ENCODE results near the gene WDFY3. TPM values are rescaled to one million over a fixed set of nuclear protein-coding genes. Genes with fewer than 3 reads are reported as not detected.

Gene WDFY3, protein sequence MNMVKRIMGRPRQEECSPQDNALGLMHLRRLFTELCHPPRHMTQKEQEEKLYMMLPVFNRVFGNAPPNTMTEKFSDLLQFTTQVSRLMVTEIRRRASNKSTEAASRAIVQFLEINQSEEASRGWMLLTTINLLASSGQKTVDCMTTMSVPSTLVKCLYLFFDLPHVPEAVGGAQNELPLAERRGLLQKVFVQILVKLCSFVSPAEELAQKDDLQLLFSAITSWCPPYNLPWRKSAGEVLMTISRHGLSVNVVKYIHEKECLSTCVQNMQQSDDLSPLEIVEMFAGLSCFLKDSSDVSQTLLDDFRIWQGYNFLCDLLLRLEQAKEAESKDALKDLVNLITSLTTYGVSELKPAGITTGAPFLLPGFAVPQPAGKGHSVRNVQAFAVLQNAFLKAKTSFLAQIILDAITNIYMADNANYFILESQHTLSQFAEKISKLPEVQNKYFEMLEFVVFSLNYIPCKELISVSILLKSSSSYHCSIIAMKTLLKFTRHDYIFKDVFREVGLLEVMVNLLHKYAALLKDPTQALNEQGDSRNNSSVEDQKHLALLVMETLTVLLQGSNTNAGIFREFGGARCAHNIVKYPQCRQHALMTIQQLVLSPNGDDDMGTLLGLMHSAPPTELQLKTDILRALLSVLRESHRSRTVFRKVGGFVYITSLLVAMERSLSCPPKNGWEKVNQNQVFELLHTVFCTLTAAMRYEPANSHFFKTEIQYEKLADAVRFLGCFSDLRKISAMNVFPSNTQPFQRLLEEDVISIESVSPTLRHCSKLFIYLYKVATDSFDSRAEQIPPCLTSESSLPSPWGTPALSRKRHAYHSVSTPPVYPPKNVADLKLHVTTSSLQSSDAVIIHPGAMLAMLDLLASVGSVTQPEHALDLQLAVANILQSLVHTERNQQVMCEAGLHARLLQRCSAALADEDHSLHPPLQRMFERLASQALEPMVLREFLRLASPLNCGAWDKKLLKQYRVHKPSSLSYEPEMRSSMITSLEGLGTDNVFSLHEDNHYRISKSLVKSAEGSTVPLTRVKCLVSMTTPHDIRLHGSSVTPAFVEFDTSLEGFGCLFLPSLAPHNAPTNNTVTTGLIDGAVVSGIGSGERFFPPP (N-terminal part only)
- 85.3 and 104 TPM in 2 replicates for total RNA-seq

DNA sequence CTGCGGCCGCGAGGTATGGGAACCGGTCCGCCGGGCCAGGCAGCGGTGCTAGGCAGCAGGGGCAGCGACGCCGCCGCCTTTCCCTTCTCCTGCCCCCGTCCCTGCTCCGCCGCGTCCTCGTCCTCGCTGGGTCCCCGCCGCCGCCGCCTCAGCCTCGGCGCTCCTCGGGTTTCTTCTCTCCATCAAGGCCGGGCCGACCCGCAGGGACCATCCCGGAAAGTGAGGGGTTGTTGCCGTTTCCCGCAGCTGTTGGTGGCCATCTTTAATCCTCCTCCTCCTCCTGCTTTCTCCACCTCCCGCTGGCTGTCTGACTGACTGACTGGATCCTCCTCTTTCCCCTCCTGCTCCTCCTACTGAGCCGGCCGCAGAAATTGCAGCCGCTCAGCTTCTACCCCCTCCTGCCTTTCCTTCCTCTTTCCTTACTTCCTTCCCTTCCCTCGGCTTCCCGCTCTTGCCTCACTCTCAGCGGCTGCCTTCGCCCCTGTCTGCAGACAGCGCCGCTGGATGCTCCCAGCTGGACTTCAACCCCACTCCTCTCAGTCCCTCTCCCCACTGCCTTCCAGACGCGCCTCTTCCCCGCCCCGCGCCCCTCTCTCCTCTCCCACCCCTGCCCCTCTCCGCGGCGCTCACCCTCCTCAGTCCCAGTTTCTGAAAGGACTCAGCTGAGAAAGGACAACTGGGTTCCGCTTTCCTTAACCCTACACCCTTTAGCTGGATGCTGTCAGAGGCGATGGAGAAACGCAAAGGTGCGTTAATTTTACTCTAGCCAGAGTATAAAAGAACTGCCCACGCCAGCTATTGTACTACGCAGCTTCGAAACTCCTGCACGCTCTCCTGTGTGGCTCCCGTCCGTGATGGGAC lies at the start of gene WDFY3:
Gene WDFY3, minus strand, starts transcription at position 309 of the 861 bp plus-strand sequence. CDS start 106,099 bp downstream, outside the sequence.
- DNase-seq (ENCODE audit: extremely low read depth, low read depth, low spot score), result no peak

DNA sequence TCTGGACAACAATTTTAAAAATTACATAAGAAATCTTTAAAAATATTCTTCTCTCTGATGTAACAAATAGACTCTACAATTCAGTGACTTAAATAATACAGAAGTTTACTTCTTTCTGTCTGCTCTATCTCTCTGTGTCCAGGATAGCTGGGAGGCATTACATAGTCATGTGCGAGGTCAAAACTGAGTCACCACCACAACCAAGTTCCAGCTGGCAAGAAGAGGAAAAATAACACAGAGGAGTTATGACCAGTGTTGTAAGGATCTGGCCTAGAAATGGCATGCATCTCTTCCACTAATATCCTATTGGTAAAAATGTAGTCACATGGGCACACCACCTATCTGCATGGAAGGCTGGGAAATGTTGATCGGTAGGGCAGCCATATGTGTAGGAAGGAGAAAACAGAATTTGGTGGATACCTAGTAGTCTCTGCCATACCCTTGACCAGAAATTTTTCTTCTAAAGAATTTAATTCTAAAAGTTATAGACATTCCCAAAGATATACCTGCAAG lies 39.4 kb upstream of the WDFY3 start:
- DNase-seq (ENCODE audit: extremely low read depth, low read depth, low spot score), result no peak

DNA sequence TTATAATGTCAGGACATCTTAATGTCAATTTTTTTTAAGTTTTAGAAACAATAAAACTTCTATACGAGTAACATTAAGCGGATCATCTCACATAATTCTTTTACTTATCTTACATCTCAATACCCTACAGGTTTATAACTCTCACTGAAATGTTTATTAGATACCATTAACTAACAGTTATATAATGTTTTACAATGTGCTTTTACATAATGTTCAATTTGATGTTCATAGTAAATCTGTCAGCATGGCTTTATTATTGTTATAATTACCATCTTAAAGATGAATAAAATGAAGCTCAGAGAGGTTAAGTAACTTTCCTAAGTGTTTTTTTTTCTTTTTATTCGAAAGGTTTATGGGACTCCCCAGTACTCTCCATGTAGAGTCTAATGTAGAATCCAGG lies 33.9 kb upstream of the WDFY3 start:
- DNase-seq (ENCODE audit: extremely low read depth, low read depth, low spot score), result no peak

DNA sequence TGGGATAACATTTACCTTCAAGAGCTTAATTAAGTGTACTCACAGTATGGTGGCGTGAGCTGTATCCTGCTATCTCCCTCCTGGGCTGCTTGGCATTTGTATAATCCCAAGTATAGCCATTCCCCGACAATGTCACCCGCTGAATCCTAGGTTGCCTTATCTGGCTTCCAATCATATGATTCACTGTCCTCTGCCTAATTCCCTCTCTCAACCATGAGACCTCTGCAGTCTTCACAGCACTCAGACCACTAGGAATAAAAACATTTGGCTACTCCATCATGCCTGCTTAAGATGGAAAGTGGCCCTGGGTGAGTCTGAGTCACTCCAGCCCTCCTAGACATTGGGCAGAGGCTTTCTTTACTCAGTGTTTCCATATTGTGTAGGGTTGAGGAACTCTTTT lies 28.9 kb upstream of the WDFY3 start:
- no peak for DNase-seq (ENCODE audit: extremely low read depth, low read depth, low spot score)

DNA sequence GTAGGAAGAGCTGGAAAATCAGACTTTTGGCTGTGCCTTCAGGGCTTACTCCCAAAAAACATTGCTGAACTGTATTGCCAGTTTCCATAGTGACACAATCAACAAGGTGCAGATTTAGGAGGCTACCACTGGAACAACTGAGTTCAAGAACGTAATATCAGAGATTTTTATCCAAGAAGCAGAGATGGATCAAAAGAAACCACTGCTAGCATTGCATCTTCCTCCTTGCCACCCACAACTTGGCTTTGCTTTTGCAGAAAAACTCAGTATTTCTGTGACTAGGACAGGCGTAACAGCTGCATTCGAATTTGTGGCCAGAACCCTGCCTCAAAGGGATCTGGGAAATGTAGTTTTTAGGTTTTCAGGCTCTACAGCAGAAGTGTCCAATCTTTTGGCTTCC lies 27.8 kb upstream of the WDFY3 start:
- DNase-seq (ENCODE audit: extremely low read depth, low read depth, low spot score), result no peak

DNA sequence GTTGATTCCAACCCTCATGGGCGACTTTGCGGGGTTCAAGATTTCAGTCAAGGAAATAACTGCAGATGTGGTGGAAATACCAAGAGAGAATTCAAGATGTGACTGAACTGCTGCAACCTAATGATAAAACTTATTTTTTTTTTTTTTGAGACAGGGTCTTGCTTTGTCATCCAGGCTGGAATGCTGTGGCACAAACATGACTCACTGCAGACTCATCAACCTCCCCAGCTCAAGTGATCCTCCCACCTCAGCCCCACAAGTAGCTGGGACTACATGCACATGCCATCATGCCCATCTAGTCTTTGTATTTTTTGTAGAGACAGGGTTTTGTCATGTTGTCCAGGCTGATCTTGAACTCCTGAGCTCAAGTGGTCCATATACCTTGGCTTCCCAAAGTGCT lies 19.5 kb upstream of the WDFY3 start:
- DNase-seq (ENCODE audit: extremely low read depth, low read depth, low spot score), result no peak

DNA sequence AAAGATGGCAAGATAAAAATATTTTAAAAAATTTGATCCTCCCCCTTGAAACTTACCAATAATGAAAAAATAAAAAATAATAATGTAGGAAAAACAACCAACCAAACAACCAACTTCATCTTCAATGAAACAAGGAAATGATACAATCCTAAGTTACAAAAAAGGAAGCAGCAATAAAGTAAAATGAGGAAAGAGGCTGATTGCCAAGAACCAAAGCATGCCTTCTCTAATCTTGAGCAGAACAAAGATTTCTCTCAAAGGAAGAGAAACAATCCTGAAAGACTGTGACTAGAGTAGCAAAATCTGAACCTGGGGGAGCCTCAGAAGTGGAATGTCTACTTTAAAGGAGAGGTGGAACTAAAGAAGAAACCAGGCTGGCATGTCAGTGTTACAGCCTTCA lies 10.9 kb upstream of the WDFY3 start:
- DNase-seq (ENCODE audit: extremely low read depth, low read depth, low spot score), result no peak

DNA sequence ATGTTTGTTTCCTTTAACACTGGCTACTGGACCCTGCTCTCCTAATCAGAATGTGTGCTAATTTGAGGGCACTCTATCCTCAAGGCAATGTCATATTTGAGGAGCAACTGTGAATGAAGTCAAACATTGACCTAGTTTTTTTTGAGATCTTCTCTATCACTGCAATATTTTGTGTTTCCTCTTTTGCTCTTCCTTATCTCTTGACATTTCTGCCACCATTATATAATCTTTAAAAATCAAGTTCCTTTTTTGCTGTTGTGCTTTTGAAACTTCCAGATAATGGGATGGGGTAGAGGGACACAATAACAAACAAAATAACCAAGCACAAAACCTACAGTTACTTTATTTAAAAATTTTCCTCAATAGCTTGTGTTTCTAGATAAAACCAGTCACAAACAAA lies 7.4 kb upstream of the WDFY3 start:
- DNase-seq (ENCODE audit: extremely low read depth, low read depth, low spot score), result no peak

DNA sequence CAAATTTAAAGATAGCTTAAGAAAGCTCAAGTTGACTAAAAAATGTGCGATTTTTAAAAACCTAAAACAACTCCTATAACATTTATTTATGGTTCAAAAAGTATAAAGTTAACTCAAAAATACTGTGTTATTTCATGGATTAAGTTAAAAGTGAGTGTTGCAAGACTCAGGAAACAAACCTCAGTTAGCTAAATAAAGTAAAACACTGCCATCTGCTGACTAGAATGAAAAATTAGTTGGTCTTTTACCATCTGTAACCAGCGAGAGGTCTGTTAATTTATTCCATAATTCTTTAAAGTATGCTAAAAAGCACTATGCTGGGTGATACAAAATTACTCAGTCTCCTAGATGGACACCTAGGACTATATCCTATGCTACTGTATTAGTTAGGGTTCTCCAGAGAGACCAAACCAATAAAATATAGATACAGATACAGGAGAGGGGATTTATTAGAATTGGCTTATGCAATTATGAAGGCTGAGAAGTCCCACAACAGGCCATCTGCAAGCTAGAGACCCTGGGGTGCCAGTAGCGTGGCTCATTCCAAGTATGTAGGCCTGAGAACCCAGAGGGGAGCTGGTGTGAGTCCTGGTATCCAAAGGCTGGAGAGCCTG lies 4.9 kb upstream of the WDFY3 start:
- DNase-seq (ENCODE audit: extremely low read depth, low read depth, low spot score), result no peak

DNA sequence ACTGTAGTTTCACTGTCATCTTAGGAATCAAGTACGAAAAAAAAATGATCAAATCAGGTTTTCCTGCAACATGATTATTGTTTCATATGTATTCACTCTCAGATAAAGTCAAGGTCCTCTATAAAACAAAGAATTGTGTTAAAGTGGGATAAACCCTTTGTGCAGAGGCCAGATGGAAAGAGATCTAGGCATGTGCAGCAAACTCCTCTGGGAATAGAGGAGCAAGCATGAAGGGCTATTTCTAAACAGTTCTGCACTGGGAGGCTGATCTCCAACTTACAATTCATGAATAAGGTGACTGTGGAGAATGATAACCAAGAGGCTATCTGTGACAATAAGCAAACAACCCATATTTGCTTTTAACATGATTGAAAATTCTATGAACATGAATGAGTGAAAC lies 2.4 kb upstream of the WDFY3 start:
- DNase-seq (ENCODE audit: extremely low read depth, low read depth, low spot score), result no peak

DNA sequence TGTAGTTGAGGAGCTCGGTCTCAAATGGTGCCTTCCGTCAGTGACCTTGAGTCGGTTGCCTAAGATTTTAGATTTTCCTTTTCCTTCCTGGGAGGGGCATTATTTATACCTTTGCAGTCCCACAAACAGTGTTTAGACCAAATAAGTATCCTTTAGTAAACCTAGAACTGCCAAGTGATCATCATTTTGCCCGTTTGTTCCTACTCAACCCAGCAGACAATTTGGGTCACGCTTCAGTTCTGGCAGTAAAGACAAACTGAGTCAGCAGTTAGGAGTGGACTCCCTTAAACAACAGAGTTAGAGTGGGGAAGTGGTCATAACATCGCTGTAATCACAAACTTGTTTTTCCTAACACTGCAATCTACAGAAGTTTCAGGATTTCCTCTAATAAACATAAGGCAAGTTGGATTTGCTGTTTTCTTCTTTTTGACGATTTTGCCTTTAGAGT lies 777 bp upstream of the WDFY3 start:
- no peak for DNase-seq (ENCODE audit: extremely low read depth, low read depth, low spot score)

DNA sequence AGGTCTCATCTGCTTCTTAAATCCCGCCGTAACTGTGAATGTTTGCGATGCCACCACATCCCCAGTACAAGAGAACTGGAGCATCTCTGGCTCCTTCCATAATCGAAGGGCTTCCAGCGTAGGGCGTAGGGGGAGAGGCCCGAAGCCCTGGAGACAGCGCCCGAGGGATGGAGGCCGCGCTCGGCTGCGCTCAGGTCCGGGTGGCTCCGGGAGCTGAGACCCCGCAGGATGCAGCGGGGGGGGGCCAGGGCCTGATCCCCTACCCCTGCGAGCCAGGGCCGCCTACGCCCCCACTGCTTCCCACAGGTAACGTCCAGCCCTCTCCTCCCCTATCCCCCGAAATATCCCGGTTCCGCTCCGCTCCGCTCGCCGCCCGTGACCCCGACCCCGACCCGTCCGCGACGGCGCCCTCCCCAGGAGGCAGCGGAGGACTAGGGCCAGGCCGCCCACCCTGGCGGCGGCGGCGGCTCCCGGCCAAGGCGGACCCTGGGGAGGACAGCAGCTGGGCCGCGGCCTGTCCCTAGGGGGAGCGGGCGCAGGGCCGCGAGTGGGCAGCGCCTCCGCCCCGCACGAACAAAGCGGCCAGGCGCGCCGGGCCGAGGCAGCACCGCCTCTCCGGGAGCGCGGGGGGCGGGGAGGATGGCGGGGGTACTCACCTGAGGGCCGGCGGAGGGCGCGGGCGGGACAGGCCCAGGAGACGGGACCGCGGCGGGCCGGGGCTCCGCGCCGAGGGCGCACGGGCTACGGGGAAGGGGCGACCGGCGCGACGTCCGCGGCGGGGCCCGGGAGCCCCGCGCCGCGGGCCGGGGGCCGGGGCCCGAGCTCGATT lies 723 bp downstream of the WDFY3 start:
- no peak for DNase-seq (ENCODE audit: extremely low read depth, low read depth, low spot score)

DNA sequence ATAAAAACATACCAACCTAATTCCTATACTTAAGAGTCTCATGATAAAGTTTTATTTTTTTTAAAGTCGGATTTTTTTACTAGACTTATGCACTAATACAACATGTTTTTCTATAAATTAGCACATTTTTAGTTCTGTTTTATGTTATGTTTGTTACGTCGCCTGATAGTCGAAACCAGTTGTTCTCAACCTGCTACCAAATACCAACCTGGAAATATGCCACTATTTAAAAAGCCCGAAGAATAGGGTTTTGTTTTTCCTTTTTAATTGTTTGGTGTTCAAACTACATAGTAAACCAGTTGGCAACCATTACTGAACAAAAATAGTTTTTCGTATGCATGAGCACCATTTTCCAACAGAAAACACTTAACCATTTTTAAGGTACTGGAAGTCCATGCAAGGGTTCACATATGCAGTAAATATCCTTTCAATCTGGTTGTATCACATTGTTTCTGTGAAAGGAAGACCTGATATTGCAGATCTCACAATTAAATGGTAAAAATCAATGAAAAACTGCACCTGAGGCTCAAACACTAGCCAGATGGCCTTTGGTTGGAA lies 1.4 kb downstream of the WDFY3 start:
- no peak for DNase-seq (ENCODE audit: extremely low read depth, low read depth, low spot score)

DNA sequence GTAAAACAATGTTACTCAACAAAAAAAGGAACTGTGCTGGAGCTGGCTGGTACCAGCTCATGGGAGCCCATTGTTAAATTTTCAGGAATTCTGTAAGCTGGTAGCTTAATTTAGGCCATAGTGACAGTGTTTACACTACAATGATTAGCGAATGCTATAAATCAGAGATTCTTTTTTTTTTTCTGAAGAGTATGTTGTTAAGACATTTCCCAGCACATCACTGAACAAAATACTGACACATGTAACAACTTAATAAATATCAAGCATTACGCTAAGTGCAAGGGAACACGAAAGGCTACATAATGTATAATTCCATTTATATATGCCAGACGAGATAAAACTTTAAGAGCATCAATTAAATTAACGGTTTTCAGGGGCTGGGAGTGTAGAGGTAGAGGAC lies 4.4 kb downstream of the WDFY3 start:
- DNase-seq (ENCODE audit: extremely low read depth, low read depth, low spot score), result no peak

DNA sequence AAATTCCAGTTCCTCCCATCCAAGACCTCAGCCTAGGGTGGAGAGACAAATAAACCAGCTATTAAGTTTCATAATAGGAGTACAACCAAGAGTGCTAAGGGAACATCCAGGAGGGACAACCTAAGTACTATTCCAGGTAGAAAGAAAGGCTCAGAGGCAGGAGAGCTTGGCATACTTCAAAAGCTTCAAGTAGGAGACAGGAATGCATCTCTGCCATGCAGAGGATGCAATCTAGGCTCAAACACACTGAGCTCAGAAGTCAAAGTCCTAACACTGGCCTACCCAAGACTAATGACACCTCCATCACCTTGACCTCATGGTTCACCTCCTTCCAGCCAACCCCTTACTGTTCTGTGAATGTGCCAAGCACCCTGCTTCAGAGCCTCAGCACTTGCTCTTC lies 8.1 kb downstream of the WDFY3 start:
- DNase-seq (ENCODE audit: extremely low read depth, low read depth, low spot score), result no peak

DNA sequence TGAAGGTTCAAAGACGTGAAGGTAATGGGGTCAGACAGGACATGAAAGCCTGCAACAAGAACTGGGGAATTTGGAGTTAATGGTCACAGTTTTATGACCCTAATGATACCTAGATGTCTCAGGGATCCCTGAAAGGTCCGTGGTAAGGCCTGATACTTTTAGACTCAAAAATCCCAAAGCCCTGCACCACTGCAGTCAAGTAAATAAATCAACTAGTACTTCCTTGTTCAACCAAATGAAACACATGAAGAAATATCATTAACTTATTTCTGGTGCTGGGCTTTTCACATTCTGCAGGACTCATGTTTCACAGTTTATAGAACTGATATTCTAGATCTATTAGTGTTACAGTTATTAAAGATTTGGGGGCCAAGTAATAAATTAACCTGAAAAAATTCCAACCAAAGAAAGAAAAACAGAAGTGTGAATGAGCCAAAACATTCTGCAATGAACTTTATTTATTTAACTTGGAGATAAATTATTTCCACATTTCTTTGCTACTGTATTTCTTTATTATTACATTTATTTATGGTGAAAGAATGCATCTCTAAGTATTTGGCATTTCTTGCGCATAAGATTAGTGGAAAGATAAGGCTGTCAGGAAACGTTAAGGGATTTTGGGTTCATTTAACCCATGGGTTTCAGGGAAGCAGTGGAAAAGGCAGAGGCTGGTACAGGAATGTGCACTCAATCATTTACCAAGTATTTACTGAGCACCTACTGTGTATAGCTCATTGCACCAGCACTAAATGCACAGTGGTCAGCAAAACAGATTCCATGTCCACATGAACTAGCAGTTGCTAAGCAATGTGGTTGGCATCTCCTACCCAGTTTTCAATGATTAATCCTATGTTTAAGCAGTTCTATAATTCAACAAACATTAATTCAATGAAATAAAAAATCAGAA lies 8.7 kb downstream of the WDFY3 start:
- no peak for DNase-seq (ENCODE audit: extremely low read depth, low read depth, low spot score)

DNA sequence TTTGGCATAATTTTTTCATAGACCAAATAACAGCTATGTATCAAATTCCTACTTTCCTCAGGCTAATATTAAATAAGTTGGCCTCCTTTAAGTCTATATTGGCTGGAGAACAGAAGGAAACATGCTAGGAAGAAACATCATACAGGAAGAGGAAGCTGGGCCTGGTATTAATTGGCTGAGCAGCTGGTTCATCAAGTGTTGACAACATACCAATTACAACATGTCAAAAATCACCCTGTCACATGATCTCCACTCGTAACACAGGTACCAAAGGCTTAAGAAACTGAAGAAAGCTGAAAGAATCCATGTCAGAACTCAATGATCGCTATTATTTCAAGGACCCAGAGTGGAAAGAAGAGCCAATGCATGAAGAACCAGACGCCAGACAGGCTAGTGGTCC lies 10.5 kb downstream of the WDFY3 start:
- no peak for DNase-seq (ENCODE audit: extremely low read depth, low read depth, low spot score)

Data from glomerular endothelial cell (primary cell).